ENCODE results near the gene TSPAN11. TPM values are rescaled to one million over a fixed set of nuclear protein-coding genes. Genes with fewer than 3 reads are reported as not detected.

The TSPAN11 gene
- total RNA-seq, 2 experiments from 2014 or later = not detected

DNA sequence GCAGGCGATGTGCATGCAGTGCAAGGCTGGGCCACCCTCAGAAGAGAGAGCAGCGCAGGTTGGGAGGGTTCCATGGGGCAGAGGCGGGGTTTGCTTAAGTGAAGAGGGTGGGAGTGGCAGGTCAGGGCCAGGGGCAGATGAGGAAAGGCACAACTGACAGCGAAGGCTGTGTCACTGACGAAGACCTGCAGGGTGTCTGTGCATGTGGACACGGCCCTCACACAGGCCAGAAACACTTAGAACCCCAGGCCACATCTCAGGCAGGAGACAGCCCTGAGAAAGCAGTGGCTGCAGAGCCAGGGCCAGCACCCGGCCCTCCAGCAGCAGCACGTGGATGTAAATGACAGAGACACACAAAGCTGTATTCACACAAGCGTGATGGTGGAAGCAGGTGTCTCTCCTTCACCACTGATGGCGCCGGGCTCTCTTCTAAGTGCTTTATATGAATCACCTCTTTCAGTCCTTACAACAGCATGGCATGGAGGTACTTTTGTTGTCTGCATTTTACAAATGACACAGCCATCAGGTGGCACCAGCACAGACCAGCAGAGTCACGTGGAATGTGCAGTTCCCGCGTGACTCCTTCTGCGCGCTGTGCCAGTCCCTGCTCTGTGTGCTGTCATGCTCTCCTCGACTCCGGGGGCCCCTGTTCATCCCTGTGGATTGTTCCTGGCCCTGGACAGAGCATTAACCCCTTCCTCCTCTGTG, 54.6 kb downstream of the TSPAN11 start:
- H3K27me3 Mint-ChIP-seq = no peaks in the 10 kb centered on the region
- POLR2A ChIA-PET = no interaction called here
- no peak for DNase-seq
- CTCF ChIA-PET = no interaction called here
- H3K4me1 Mint-ChIP-seq = no peaks in the 10 kb centered on the region
- H3K27ac Mint-ChIP-seq = no peak overlapping the region
- H3K36me3 Mint-ChIP-seq (ENCODE audit: low read depth) = no peaks in the 10 kb centered on the region
- no peak overlapping the region for H3K4me3 Mint-ChIP-seq
- no peaks in the 10 kb centered on the region for H3K9me3 Mint-ChIP-seq

DNA sequence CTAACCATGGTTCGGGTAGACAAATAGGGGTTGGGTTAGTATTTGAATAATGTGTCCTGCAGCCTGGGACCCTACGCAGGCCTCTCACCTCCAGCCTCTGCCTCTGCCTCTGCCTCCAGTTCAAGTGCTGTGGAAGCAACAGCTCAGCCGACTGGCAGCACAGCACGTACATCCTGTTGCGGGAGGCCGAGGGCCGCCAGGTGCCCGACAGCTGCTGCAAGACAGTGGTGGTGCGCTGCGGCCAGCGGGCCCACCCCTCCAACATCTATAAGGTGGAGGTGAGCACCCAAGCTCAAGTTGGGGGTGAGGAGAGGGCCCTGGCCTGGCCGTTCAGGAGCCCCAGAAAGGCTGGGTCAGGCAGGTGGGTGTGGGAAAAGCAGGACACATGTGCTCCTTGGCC, 55.9 kb downstream of the TSPAN11 start:
- Mint-ChIP-seq H3K4me1 (no peaks in the 10 kb centered on the region), H3K4me3 (no peak overlapping the region), H3K9me3 (no peaks in the 10 kb centered on the region), H3K36me3 (ENCODE audit: low read depth) (no peaks in the 10 kb centered on the region), H3K27me3 (no peaks in the 10 kb centered on the region), H3K27ac (no peak overlapping the region)
- ChIA-PET CTCF (no interaction called here), POLR2A (no interaction called here)
- no peak for DNase-seq

DNA sequence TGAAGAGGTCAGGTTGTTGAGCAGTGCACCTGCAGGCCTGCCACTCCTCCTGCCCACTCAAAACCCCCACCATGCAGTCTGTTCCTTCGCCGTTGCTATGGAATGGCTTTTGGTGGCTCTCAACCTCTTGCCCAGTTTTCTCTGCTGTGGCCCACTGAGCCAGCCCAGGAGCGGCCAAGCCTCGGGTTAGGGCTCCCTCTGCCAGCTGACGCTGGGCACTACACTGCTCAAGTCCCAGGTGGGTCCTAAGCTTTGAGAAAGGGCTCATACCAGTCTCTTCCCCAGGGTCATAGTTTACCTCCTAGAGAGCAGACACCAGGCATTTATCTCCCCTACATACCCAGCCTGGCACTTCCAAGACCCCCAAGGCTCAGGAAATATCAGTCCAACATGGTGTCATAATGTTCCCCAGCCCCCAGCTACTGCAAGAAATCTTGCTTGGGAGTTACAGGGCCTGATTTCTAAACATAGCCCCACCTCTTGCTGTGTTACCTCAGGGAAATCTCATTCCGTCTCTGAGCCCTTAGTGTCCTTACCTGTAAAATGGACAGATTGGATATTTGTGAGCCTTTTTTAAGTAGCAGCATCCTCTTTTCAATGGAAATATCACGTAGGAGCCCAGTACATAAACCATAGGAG, 59.4 kb downstream of the TSPAN11 start:
- H3K4me1 Mint-ChIP-seq = no peaks in the 10 kb centered on the region
- CTCF ChIA-PET = interaction anchor here (0.9 to 1.6 kb wide), 2 partner anchors 69 to 126 kb away, joined by 3 to 4 read pairs; no protein-coding TSS in a partner anchor
- no peaks in the 10 kb centered on the region for H3K9me3 Mint-ChIP-seq
- H3K27me3 Mint-ChIP-seq = no peaks in the 10 kb centered on the region
- peak; percentile 19 for DNase-seq
- H3K4me3 Mint-ChIP-seq = no peak overlapping the region
- POLR2A ChIA-PET = no interaction called here
- H3K27ac Mint-ChIP-seq = no peak overlapping the region
- H3K36me3 Mint-ChIP-seq (ENCODE audit: low read depth) = no peaks in the 10 kb centered on the region

DNA sequence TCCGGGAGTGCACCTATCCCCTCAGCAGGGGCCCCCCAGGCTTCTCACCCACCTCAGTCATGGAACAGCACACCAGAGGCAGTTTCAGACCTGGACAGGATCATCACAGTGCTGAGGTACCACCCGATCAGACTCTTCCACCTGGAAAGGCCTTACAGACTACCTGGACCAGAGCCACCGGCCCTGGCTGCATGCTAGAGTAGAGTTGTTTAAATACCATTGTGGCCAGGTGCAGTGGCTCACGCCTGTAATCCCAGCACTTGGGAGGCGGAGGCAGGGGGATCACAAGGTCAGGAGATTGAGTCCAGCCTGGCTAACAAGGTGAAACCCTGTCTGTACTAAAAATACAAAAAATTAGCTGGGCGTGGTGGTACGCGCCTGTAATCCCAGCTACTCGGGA, 61.5 kb downstream of the TSPAN11 start:
- Mint-ChIP-seq H3K4me1 (no peaks in the 10 kb centered on the region), H3K4me3 (no peak overlapping the region), H3K9me3 (no peaks in the 10 kb centered on the region), H3K27ac (no peak overlapping the region), H3K27me3 (no peaks in the 10 kb centered on the region), H3K36me3 (ENCODE audit: low read depth) (no peaks in the 10 kb centered on the region)
- CTCF ChIA-PET = no interaction called here
- no peak for DNase-seq
- POLR2A ChIA-PET = no interaction called here

DNA sequence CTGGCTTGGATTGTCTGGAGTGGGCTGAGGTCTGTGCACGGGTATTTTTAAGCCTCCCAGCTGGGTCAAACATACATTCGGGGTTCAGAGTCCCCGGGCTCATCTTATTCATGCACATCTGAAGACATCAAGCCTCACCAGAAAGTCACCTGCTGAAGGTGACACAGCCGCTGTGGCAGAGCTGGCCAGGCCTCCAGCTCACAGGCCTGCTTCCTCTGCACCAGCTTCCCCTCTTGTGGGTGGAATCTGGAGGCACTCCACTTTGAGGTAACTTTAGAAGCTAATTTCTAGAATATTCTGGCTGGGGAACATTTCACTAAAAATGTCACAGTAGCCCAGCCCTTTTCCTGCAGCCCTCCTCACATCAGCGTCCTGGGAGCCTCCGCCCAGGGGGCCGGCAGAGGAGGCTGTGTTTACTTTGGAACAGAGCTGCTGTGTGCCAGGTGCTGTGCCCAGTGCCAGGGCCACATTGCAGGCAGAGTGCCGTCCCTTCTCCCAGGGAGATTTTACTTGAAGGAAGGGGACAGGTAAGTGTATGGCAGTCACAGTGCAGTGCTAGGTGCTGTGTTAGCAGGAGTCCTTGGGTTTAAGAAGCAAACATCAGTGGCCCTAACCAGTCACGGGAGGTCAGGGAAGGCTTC, 62.2 kb downstream of the TSPAN11 start:
- CTCF ChIA-PET = interaction anchor here (0.6 kb wide), 2 partner anchors 14 to 49 kb away, joined by 3 to 4 read pairs; no protein-coding TSS in a partner anchor
- H3K36me3 Mint-ChIP-seq (ENCODE audit: low read depth) = no peaks in the 10 kb centered on the region
- H3K27me3 Mint-ChIP-seq = no peaks in the 10 kb centered on the region
- DNase-seq = no peak
- H3K27ac Mint-ChIP-seq = no peak overlapping the region
- POLR2A ChIA-PET = no interaction called here
- no peaks in the 10 kb centered on the region for H3K4me1 Mint-ChIP-seq
- H3K4me3 Mint-ChIP-seq = no peak overlapping the region
- no peaks in the 10 kb centered on the region for H3K9me3 Mint-ChIP-seq

DNA sequence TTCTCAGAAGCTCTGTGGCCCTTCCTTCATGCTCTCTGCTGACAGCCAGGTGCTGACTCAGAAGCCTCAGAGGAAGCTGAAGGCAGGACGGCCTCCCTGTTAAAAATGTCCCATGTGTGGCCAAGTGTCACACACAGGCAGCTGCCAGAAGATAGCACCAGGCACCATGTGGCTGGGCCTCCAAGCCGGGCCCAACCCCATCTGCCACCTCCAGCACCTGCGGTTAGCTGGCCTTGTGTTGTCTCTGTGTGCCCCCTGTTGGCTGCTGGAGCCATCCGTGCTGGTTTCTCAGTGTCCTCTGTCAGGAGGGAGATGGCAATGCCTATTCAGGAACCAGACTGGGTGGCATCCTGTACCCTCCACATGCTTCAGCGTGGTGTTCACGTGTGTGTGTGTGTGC, 63.2 kb downstream of the TSPAN11 start:
- Mint-ChIP-seq H3K27me3 (no peaks in the 10 kb centered on the region), H3K9me3 (no peaks in the 10 kb centered on the region), H3K27ac (no peak overlapping the region), H3K36me3 (ENCODE audit: low read depth) (no peaks in the 10 kb centered on the region), H3K4me1 (no peaks in the 10 kb centered on the region), H3K4me3 (no peak overlapping the region)
- peak; percentile 16 for DNase-seq
- ChIA-PET POLR2A (no interaction called here), CTCF (no interaction called here)

DNA sequence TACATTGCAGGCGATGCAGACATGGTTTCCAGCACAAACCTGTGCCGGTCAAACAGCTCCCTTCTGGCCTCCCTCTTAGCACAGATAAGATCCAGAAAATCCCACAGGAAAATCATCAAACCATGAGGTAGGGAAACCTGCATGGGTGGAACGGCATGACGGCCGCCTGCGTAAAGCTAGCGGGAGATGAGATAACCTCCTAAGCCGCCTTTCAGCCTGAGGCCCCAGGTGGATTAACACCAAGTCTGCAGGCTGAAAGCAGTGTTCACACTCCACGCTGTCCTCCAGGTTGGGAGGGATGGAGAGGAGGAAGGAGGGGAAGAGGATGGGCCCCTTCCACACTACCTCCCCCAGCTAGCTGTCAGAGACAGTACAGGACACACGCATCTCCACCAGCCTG, 63.8 kb downstream of the TSPAN11 start:
- no peak for DNase-seq
- CTCF ChIA-PET = no interaction called here
- no peaks in the 10 kb centered on the region for H3K36me3 Mint-ChIP-seq (ENCODE audit: low read depth)
- no peak overlapping the region for H3K4me3 Mint-ChIP-seq
- no peaks in the 10 kb centered on the region for H3K4me1 Mint-ChIP-seq
- no peak overlapping the region for H3K27ac Mint-ChIP-seq
- H3K9me3 Mint-ChIP-seq = no peaks in the 10 kb centered on the region
- H3K27me3 Mint-ChIP-seq = no peaks in the 10 kb centered on the region
- POLR2A ChIA-PET = no interaction called here

DNA sequence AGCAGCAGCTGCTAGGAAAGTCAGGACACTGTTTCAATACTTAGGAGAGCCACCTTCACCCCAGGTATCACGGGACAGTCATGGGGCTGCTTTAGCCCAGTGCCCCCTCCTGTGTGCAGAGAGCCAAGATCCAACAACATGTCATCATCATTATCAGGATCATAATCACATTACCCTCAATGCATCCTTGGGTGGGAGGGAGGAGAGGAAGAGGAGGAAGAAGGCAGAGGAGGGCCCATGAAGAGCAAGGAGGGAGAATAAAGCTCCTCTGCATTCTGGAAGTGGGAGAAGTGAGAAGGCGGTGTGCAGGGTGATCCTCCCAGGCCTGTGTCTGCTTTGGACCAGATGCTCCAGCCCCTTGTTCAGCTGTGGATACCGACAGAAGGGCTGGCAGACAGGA, 64.2 kb downstream of the TSPAN11 start:
- ChIA-PET POLR2A (no interaction called here), CTCF (no interaction called here)
- no peak for DNase-seq
- no peak overlapping the region for H3K27ac Mint-ChIP-seq
- no peaks in the 10 kb centered on the region for H3K27me3 Mint-ChIP-seq
- no peaks in the 10 kb centered on the region for H3K36me3 Mint-ChIP-seq (ENCODE audit: low read depth)
- no peaks in the 10 kb centered on the region for H3K9me3 Mint-ChIP-seq
- no peaks in the 10 kb centered on the region for H3K4me1 Mint-ChIP-seq
- H3K4me3 Mint-ChIP-seq = no peak overlapping the region

DNA sequence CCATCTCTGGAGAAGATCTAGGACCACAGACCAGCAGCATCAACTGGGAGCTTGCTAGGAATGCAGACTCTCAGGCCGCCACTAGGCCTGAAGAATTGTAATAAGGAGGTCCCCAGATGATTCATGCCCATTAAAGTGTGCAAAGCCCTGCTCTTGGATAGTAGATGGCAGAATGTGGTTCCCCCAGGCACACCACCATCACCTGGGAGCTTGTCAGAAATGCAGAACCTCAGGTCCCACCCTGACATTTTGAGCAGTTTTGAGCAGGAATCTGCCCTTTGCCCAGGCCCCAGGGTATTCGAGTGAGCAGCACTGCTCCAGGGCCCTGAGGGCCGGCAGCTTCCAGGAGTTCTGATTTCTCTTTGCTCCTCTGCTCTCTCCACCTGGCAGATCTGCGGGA, 64.9 kb downstream of the TSPAN11 start:
- CTCF ChIA-PET = no interaction called here
- Mint-ChIP-seq H3K27ac (no peak overlapping the region), H3K4me1 (no peaks in the 10 kb centered on the region)

DNA sequence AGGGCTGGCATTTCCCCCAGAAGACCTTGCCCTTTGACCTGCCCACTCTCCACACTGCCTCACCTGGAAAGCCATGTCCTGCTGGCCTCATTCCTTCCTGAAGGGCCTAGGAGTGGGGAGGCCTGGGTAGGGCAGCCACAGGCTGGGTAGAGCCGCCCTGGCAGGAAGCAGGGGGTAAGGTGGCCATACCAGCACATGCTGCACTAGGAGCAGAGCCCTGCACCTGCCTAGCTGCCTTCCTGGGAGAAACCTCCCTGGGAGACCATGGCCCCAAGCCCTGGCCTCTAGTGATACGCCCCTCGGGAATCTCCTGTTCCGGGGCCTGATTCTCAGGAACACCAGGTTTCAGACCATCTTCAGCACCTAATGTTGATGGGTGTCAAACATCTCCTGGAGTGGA, 65.8 kb downstream of the TSPAN11 start:
- no peaks in the 10 kb centered on the region for H3K27me3 Mint-ChIP-seq
- ChIA-PET CTCF (no interaction called here), POLR2A (no interaction called here)
- DNase-seq = no peak
- no peak overlapping the region for H3K27ac Mint-ChIP-seq
- H3K9me3 Mint-ChIP-seq = no peaks in the 10 kb centered on the region
- no peaks in the 10 kb centered on the region for H3K4me1 Mint-ChIP-seq
- H3K36me3 Mint-ChIP-seq (ENCODE audit: low read depth) = no peaks in the 10 kb centered on the region
- H3K4me3 Mint-ChIP-seq = no peak overlapping the region

More for the DNA sequence above, 64.9 kb downstream of the TSPAN11 start:
- POLR2A ChIA-PET = no interaction called here
- Mint-ChIP-seq H3K27me3 (no peaks in the 10 kb centered on the region), H3K9me3 (no peaks in the 10 kb centered on the region), H3K36me3 (ENCODE audit: low read depth) (no peaks in the 10 kb centered on the region), H3K4me3 (no peak overlapping the region)
- no peak for DNase-seq

DNA sequence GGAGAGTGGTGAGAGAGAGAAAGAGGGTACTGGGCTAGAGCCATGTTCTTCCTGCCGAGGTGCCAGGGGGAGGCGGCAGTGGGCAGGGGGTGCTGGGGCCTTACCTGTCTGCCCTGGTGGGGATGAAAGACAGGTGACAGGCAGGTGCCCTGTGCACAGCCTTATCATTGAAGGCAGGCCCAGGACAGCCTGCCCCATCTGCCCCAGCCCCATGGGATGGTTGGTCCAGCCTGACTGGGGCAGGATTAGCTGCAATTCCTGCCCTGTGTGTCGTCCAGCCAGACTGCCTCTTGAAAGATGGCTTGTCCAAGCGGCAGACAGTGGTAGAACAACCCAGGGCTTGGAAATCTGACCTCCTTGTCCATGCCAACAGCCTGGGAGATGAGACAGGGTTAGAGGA, 67.2 kb downstream of the TSPAN11 start:
- no peak for DNase-seq
- no peak overlapping the region for H3K4me3 Mint-ChIP-seq
- H3K36me3 Mint-ChIP-seq (ENCODE audit: low read depth) = no peaks in the 10 kb centered on the region
- ChIA-PET CTCF (no interaction called here), POLR2A (no interaction called here)
- H3K9me3 Mint-ChIP-seq = no peaks in the 10 kb centered on the region
- H3K27me3 Mint-ChIP-seq = no peaks in the 10 kb centered on the region
- H3K4me1 Mint-ChIP-seq = no peaks in the 10 kb centered on the region
- no peak overlapping the region for H3K27ac Mint-ChIP-seq

DNA sequence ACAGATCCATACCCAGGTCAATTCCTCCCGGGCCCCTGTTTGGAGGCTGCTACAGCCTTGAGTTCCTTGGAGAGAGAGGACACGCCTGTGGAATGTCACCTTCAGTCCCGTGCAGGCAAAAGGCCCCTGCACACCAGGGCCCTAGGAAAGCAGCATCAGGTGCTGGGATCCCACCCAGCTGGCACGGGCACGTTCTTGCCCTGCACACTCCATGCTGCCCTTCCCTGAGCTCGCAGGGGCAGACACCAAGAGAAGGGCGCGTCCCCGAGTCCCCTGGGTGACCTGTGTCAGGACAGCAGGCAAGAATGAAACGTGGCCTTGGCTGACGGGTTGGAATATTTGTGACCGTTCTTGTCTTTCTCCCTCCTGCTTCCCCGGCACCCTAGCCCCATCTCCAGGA, 67.7 kb downstream of the TSPAN11 start:
- no peak for DNase-seq
- CTCF ChIA-PET = no interaction called here
- no peaks in the 10 kb centered on the region for H3K27me3 Mint-ChIP-seq
- no peak overlapping the region for H3K27ac Mint-ChIP-seq
- no peak overlapping the region for H3K4me3 Mint-ChIP-seq
- H3K4me1 Mint-ChIP-seq = no peaks in the 10 kb centered on the region
- POLR2A ChIA-PET = no interaction called here
- H3K36me3 Mint-ChIP-seq (ENCODE audit: low read depth) = no peaks in the 10 kb centered on the region
- H3K9me3 Mint-ChIP-seq = no peaks in the 10 kb centered on the region

DNA sequence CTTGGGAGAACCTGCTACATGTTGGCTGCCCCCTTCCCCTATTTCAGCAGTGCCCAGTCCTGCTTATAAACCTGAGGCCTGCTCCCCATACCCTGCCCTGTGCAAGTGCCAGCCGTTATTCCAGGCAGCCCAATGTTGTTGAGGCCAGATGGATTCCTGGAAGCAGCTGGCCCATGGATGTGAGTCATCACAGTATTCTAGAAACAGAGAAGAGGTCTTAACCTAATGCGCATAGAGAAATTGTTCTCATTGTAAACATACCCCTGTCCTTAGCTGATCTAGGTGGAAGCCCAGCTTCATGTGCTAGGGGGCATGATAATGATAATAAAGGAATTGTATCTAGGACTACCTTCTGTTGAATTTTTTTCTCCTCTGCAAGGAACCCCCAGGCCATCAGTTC, 69.7 kb downstream of the TSPAN11 start:
- CTCF ChIA-PET = no interaction called here
- H3K9me3 Mint-ChIP-seq = no peaks in the 10 kb centered on the region
- POLR2A ChIA-PET = no interaction called here
- no peak overlapping the region for H3K4me3 Mint-ChIP-seq
- no peak for DNase-seq
- no peaks in the 10 kb centered on the region for H3K4me1 Mint-ChIP-seq
- H3K27me3 Mint-ChIP-seq = no peaks in the 10 kb centered on the region
- H3K36me3 Mint-ChIP-seq (ENCODE audit: low read depth) = no peaks in the 10 kb centered on the region
- no peak overlapping the region for H3K27ac Mint-ChIP-seq

DNA sequence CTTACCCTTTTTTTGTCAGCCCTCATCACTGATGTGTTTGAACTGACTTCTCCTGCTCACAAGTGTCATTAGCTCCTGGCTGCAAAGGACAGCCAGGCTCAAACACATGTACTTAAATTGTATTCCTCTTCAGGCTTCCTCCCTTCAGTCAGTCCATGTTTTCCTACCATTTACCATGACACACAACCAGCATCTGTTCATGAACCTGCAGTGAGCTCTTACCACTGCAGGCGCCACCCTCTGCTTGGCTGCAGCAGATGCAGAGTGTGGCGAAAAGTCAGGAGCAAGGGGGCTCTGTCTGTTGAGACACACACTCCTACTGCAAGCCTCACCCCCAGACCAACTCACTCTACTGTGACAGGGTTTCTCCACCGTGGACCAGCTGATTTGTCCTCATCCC, 70.2 kb downstream of the TSPAN11 start:
- H3K9me3 Mint-ChIP-seq = no peaks in the 10 kb centered on the region
- no peak overlapping the region for H3K27ac Mint-ChIP-seq
- ChIA-PET CTCF (no interaction called here), POLR2A (no interaction called here)
- H3K27me3 Mint-ChIP-seq = no peaks in the 10 kb centered on the region
- H3K4me3 Mint-ChIP-seq = no peak overlapping the region
- DNase-seq = no peak
- no peaks in the 10 kb centered on the region for H3K4me1 Mint-ChIP-seq
- H3K36me3 Mint-ChIP-seq (ENCODE audit: low read depth) = no peaks in the 10 kb centered on the region

Data from activated CD4-positive, alpha-beta T cell treated with anti-CD3 and anti-CD28 coated beads, Interleukin-2, amount 10 ng/mL, durations not matched to agents 7 days and 5 days (primary cell).